HepG2 (cell line): ENCODE measurements around the gene CNNM4. TPM values are rescaled to one million over a fixed set of nuclear protein-coding genes. Genes with fewer than 3 reads are reported as not detected.

Source experiments
- FOXC1 ChIP-seq: sonication (generic); formaldehyde crosslinking; IDR thresholded peaks from 2 replicates; pipeline ENCODE4 v1.8.0; 2022; ENCODE audit warnings: mild to moderate bottlenecking, missing genetic modification reagents, borderline replicate concordance
- HIVEP1 ChIP-seq: sonication (generic); formaldehyde crosslinking; IDR thresholded peaks from 2 replicates; pipeline ENCODE4 v1.4.0; 2020; ENCODE audit warnings: mild to moderate bottlenecking, missing genetic modification reagents
- HNRNPL ChIP-seq: fragments of 200-400 bp; formaldehyde crosslinking; IDR thresholded peaks from 2 replicates; pipeline ENCODE4 v1.6.1; 2017; ENCODE audit warnings: mild to moderate bottlenecking, low read depth, low read length
- KMT2B ChIP-seq: IDR thresholded peaks from 2 replicates; pipeline ENCODE4 v1.6.1; 2016; ENCODE audit warnings: missing genetic modification reagents, missing compliant biosample characterization
- PLRG1 ChIP-seq: fragments of 450-650 bp; conservative IDR thresholded peaks from 2 replicates; pipeline ENCODE4 v1.6.1; 2016
- PPARG ChIP-seq: conservative IDR thresholded peaks from 2 replicates; pipeline ENCODE4 v1.6.1; 2016; ENCODE audit warnings: missing biosample characterization, missing genetic modification reagents
- TBX2 ChIP-seq: sonication (generic); formaldehyde crosslinking; IDR thresholded peaks from 2 replicates; pipeline ENCODE4 v1.5.0; 2020; ENCODE audit warnings: missing genetic modification reagents, mild to moderate bottlenecking, borderline replicate concordance
- ZFP90 ChIP-seq: sonication (generic); formaldehyde crosslinking; IDR thresholded peaks from 2 replicates; pipeline ENCODE4 v1.8.0; 2022; ENCODE audit warnings: missing genetic modification reagents, mild to moderate bottlenecking, inconsistent platforms, borderline replicate concordance
- ZKSCAN1 ChIP-seq: fragments of 150-350 bp; IDR thresholded peaks from 2 replicates; pipeline ENCODE4 v1.6.1; 2014; ENCODE audit warnings: low read length
- ZMAT3 ChIP-seq: sonication (generic); formaldehyde crosslinking; conservative IDR thresholded peaks from 2 replicates; pipeline ENCODE4 v1.7.0; 2021; ENCODE audit warnings: missing genetic modification reagents
- ZNF318 ChIP-seq: sonication (generic); formaldehyde crosslinking; IDR thresholded peaks from 2 replicates; pipeline ENCODE4 v1.4.0; 2020; ENCODE audit warnings: mild to moderate bottlenecking, missing genetic modification reagents
- ZNF430 ChIP-seq: sonication (generic); formaldehyde crosslinking; IDR thresholded peaks from 2 replicates; pipeline ENCODE4 v1.9.0; 2021; ENCODE audit warnings: mild to moderate bottlenecking, missing genetic modification reagents
- ZNF562 ChIP-seq: sonication (generic); formaldehyde crosslinking; IDR thresholded peaks from 2 replicates; pipeline ENCODE4 v1.8.0; 2022; ENCODE audit warnings: missing genetic modification reagents, borderline replicate concordance
- ZNF644 ChIP-seq: IDR thresholded peaks from 2 replicates; pipeline ENCODE4 v1.6.1; 2016; ENCODE audit warnings: low read depth
- ZNF792 ChIP-seq: IDR thresholded peaks from 2 replicates; pipeline ENCODE4 v1.6.1; 2016
- polyA plus RNA-seq, 8 experiments: library from polyadenylated mRNA; depleted of rRNA in 3 of 8; stranded (reverse) in 7 of 8; unstranded in 1 of 8; fragments of >200 nt; fragmentation: Illumina TruSeq in 4 of 8; extraction: Trizol in 4 of 8; gene quantifications; 2 replicates each; pipeline versions ENCODE4 v1.2.1 to v1.2.3, GENCODE V29; 2011 to 2016; ENCODE audit warnings: low read depth in 4 of 8, missing spikeins in 1 of 8, mixed read lengths in 1 of 8; ENCODE audit not compliant: insufficient read depth in 1 of 8
- total RNA-seq, 5 experiments: library from RNA; depleted of rRNA; stranded (reverse); fragments of >200 nt; fragmentation: Illumina TruSeq; extraction: Trizol; gene quantifications; 2 replicates each; pipeline ENCODE4 v1.2.3, GENCODE V29; 2016; ENCODE audit warnings: low read depth in 1 of 5
- TF ChIP-seq, protein P1 (sequence below), 2 experiments: sonication (generic) in 1 of 2; formaldehyde crosslinking in 1 of 2; IDR thresholded peaks; 2 replicates each; pipeline versions ENCODE4 v1.6.1 to v1.9.0; 2014 to 2022; ENCODE audit warnings: antibody characterized with exemption in 1 of 2, borderline replicate concordance in 1 of 2, inconsistent platforms in 1 of 2, low read depth in 1 of 2, missing genetic modification reagents in 1 of 2

The CNNM4 gene
- total and polyA plus RNA-seq, 2 of the 13 experiments (the other 11 are each of a cell fraction or from before 2014, with no cell fraction given) = 5.9 to 8.4 TPM

GRCh38 chr2:96809951-96810782 is 49.5 kb downstream of the CNNM4 start (continued):
- TF ChIP-seq ZNF318 (CRISPR knock-in tag) = no peak
- TF ChIP-seq PPARG (CRISPR knock-in tag) = no peak
- TF ChIP-seq ZNF644 (CRISPR knock-in tag) = no peak
- TF ChIP-seq ZNF792 (CRISPR knock-in tag) = no peak
- 0 out of 2 replicates have a peak, but pooled peaks have one; percentile 10 for TF ChIP-seq KMT2B
- TF ChIP-seq ZNF562 (CRISPR knock-in tag) = no peak
- TF ChIP-seq TBX2 = peak; percentile 44; the same call in 1 of the 2 replicates
- TF ChIP-seq FOXC1 (CRISPR knock-in tag) = 0 out of 2 replicates have a peak, but pooled peaks have one; percentile 53
- TF ChIP-seq ZFP90 (CRISPR knock-in tag) = no peak
- no peak for TF ChIP-seq ZMAT3
- 0 out of 2 replicates have a peak, but pooled peaks have one; percentile 36 for TF ChIP-seq ZNF430
- TF ChIP-seq HNRNPL = no peak
- TF ChIP-seq ZKSCAN1 = no peak
- TF ChIP-seq, protein P1, sequence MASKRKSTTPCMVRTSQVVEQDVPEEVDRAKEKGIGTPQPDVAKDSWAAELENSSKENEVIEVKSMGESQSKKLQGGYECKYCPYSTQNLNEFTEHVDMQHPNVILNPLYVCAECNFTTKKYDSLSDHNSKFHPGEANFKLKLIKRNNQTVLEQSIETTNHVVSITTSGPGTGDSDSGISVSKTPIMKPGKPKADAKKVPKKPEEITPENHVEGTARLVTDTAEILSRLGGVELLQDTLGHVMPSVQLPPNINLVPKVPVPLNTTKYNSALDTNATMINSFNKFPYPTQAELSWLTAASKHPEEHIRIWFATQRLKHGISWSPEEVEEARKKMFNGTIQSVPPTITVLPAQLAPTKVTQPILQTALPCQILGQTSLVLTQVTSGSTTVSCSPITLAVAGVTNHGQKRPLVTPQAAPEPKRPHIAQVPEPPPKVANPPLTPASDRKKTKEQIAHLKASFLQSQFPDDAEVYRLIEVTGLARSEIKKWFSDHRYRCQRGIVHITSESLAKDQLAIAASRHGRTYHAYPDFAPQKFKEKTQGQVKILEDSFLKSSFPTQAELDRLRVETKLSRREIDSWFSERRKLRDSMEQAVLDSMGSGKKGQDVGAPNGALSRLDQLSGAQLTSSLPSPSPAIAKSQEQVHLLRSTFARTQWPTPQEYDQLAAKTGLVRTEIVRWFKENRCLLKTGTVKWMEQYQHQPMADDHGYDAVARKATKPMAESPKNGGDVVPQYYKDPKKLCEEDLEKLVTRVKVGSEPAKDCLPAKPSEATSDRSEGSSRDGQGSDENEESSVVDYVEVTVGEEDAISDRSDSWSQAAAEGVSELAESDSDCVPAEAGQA (IDR thresholded peaks at IDR 0.05; ENCODE audit: low read depth) = no peak
- TF ChIP-seq, protein P1 (CRISPR knock-in tag; IDR thresholded peaks at IDR 0.05; ENCODE audit: borderline replicate concordance) = no peak
- TF ChIP-seq HIVEP1 (CRISPR knock-in tag) = no peak
- no peak for TF ChIP-seq PLRG1
